ENCODE data around the gene FGGY. TPM values are rescaled to one million over a fixed set of nuclear protein-coding genes. Genes with fewer than 3 reads are reported as not detected.
"Not testable (repeated sequence)": the region's sequence is repeated elsewhere in the genome, so short reads cannot be mapped to it uniquely, and the experiment has no call there.

The FGGY gene
- total RNA-seq, 1 donor from 2014 or later = 72.2 TPM

- no peak for DNase-seq (ENCODE audit: low spot score)
- no peak for ATAC-seq
Measured at GRCh38 chr1:59285691-59286090, 11.2 kb upstream of the FGGY start.

- no peak for ATAC-seq
Measured at GRCh38 chr1:59288046-59288445, 8.8 kb upstream of the FGGY start.

GRCh38 chr1:59289570-59289969, 7.3 kb upstream of the FGGY start:
- DNase-seq (ENCODE audit: low spot score) = no peak
- no peak for ATAC-seq

More at GRCh38 chr1:59288046-59288445, 8.8 kb upstream of the FGGY start:
- DNase-seq (ENCODE audit: low spot score) = no peak

- DNase-seq (ENCODE audit: low spot score) = peak; percentile 66
- peak; percentile 90 for ATAC-seq
Measured at GRCh38 chr1:59290193-59290949, 6.5 kb upstream of the FGGY start.

GRCh38 chr1:59291561-59291960, 5.3 kb upstream of the FGGY start:
- ATAC-seq (no peak), DNase-seq (ENCODE audit: low spot score) (no peak)

GRCh38 chr1:59292562-59292961, 4.3 kb upstream of the FGGY start:
- DNase-seq (ENCODE audit: low spot score) = peak; percentile 75
- peak; percentile 38 for ATAC-seq

GRCh38 chr1:59293206-59293605, 3.7 kb upstream of the FGGY start:
- ATAC-seq = no peak
- DNase-seq (ENCODE audit: low spot score) = no peak

GRCh38 chr1:59293849-59294248, 3.0 kb upstream of the FGGY start:
- ATAC-seq (no peak), DNase-seq (ENCODE audit: low spot score) (peak; percentile 47)

GRCh38 chr1:59294423-59294822, 2.5 kb upstream of the FGGY start:
- ATAC-seq = no peak

GRCh38 chr1:59295618-59296017, 1.3 kb upstream of the FGGY start:
- ATAC-seq (no peak), DNase-seq (ENCODE audit: low spot score) (no peak)

More at GRCh38 chr1:59294423-59294822, 2.5 kb upstream of the FGGY start:
- no peak for DNase-seq (ENCODE audit: low spot score)

GRCh38 chr1:59298026-59298583, 1.2 kb downstream of the FGGY start:
- ATAC-seq (peak; percentile 4), DNase-seq (ENCODE audit: low spot score) (peak; percentile 66)

GRCh38 chr1:59298710-59299346, 1.9 kb downstream of the FGGY start:
- ATAC-seq (no peak), DNase-seq (ENCODE audit: low spot score) (no peak)

- DNase-seq (ENCODE audit: low spot score); ATAC-seq: not testable (repeated sequence)
Measured at GRCh38 chr1:59299670-59300069, 2.8 kb downstream of the FGGY start.

GRCh38 chr1:59302297-59302696, 5.4 kb downstream of the FGGY start:
- ATAC-seq = no peak

GRCh38 chr1:59302871-59303270, 6.0 kb downstream of the FGGY start:
- ATAC-seq = no peak
- DNase-seq (ENCODE audit: low spot score) = no peak

More at GRCh38 chr1:59302297-59302696, 5.4 kb downstream of the FGGY start:
- no peak for DNase-seq (ENCODE audit: low spot score)

GRCh38 chr1:59305188-59305587, 8.3 kb downstream of the FGGY start:
- ATAC-seq = no peak
- DNase-seq (ENCODE audit: low spot score) = no peak

- no peak for DNase-seq (ENCODE audit: low spot score)
- no peak for ATAC-seq
Measured at GRCh38 chr1:59307591-59307990, 10.7 kb downstream of the FGGY start.

GRCh38 chr1:59308839-59309238, 11.9 kb downstream of the FGGY start:
- no peak for ATAC-seq
- DNase-seq (ENCODE audit: low spot score) = no peak

GRCh38 chr1:59309392-59309791, 12.5 kb downstream of the FGGY start:
- ATAC-seq = peak; percentile 84
- DNase-seq (ENCODE audit: low spot score) = no peak

- DNase-seq (ENCODE audit: low spot score) (no peak), ATAC-seq (peak; percentile 63)
Measured at GRCh38 chr1:59309795-59310548, 13.1 kb downstream of the FGGY start.

GRCh38 chr1:59310549-59311250, 13.8 kb downstream of the FGGY start:
- peak; percentile 35 for ATAC-seq
- DNase-seq (ENCODE audit: low spot score) = no peak
